WTC11 (cell line): ENCODE results near the gene MZF1. TPM values are rescaled to one million over a fixed set of nuclear protein-coding genes. Genes with fewer than 3 reads are reported as not detected.

ENCODE experiments used
- ATAC-seq: fragments of 200-7000 bp; cut with Tn5 transposase; 2 replicates; pipeline ENCODE4 v1.10.0; 2021; ENCODE audit warnings: mild to moderate bottlenecking, moderate library complexity
- CTCF ChIA-PET: fragments of 300-600 bp; sonication (Branson Sonifier 250); formaldehyde crosslinking; loops from one replicate; lab custom pipeline; 2021; ENCODE audit warnings: antibody characterized with exemption; lab: Charles Lee
- POLR2A ChIA-PET: fragments of 350-600 bp; sonication (Branson Sonifier 250); formaldehyde crosslinking; loops from one replicate; lab custom pipeline; 2021; ENCODE audit warnings: antibody characterized with exemption; lab: Charles Lee
- DNase-seq: peaks from one replicate; pipeline ENCODE4 v3.0.0; 2021; ENCODE audit warnings: low spot score
- H3K27ac Mint-ChIP-seq: 2 replicates; pipeline ENCODE4 v1.8.0; 2021; ENCODE audit warnings: mixed read lengths
- H3K27me3 Mint-ChIP-seq: 2 replicates; pipeline ENCODE4 v1.8.0; 2021; ENCODE audit warnings: low read depth, mild to moderate bottlenecking, moderate library complexity, mixed read lengths
- H3K36me3 Mint-ChIP-seq: 2 replicates; pipeline ENCODE4 v1.8.0; 2021; ENCODE audit warnings: mixed read lengths
- H3K4me1 Mint-ChIP-seq: 2 replicates; pipeline ENCODE4 v1.8.0; 2022; ENCODE audit warnings: mixed read lengths
- H3K4me3 Mint-ChIP-seq: 2 replicates; pipeline ENCODE4 v1.8.0; 2021; ENCODE audit warnings: mild to moderate bottlenecking, moderate library complexity, mixed read lengths
- H3K9me3 Mint-ChIP-seq: 2 replicates; pipeline ENCODE4 v1.8.0; 2021; ENCODE audit warnings: mixed read lengths
- AFF4 ChIP-seq: sonication (generic); formaldehyde crosslinking; IDR thresholded peaks from 2 replicates; pipeline ENCODE4 v1.8.1; 2023; ENCODE audit warnings: mild to moderate bottlenecking, missing genetic modification reagents, borderline replicate concordance
- ATF2 ChIP-seq: sonication (generic); formaldehyde crosslinking; IDR thresholded peaks from 2 replicates; pipeline ENCODE4 v1.8.1; 2022; ENCODE audit warnings: low read depth, missing genetic modification reagents, borderline replicate concordance
- CBFB ChIP-seq: sonication (generic); formaldehyde crosslinking; IDR thresholded peaks from 2 replicates; pipeline ENCODE4 v1.8.1; 2022; ENCODE audit warnings: mild to moderate bottlenecking, low read depth, missing genetic modification reagents
- E2F1 ChIP-seq: sonication (generic); formaldehyde crosslinking; IDR thresholded peaks from 2 replicates; pipeline ENCODE4 v1.8.0; 2022; ENCODE audit warnings: mild to moderate bottlenecking, missing genetic modification reagents
- FOXK1 ChIP-seq: sonication (generic); formaldehyde crosslinking; IDR thresholded peaks from 2 replicates; pipeline ENCODE4 v1.8.0; 2022; ENCODE audit warnings: mild to moderate bottlenecking, moderate library complexity, missing genetic modification reagents
- IRF2 ChIP-seq: sonication (generic); formaldehyde crosslinking; IDR thresholded peaks from 2 replicates; pipeline ENCODE4 v1.8.0; 2022; ENCODE audit warnings: low read depth, missing genetic modification reagents, borderline replicate concordance
- MYBL2 ChIP-seq: sonication (generic); formaldehyde crosslinking; IDR thresholded peaks from 2 replicates; pipeline ENCODE4 v1.8.1; 2023; ENCODE audit warnings: mild to moderate bottlenecking, moderate library complexity, missing genetic modification reagents
- RELA ChIP-seq: sonication (generic); formaldehyde crosslinking; IDR thresholded peaks from 2 replicates; pipeline ENCODE4 v1.8.1; 2022; ENCODE audit warnings: missing genetic modification reagents, mild to moderate bottlenecking, borderline replicate concordance
- USF2 ChIP-seq: sonication (generic); formaldehyde crosslinking; IDR thresholded peaks from 2 replicates; pipeline ENCODE4 v1.8.1; 2023; ENCODE audit warnings: mild to moderate bottlenecking, missing genetic modification reagents, moderate library complexity
- ZMAT4 ChIP-seq: fragments of 250-450 bp; sonication (Bioruptor Pico); IDR thresholded peaks from 2 replicates; pipeline ENCODE4 v1.9.0; 2021; ENCODE audit warnings: mild to moderate bottlenecking
- ZNF121 ChIP-seq: sonication (generic); formaldehyde crosslinking; IDR thresholded peaks from 2 replicates; pipeline ENCODE4 v1.8.0; 2023; ENCODE audit warnings: missing genetic modification reagents
- ZNF281 ChIP-seq: sonication (generic); formaldehyde crosslinking; IDR thresholded peaks from 2 replicates; pipeline ENCODE4 v1.8.0; 2023; ENCODE audit warnings: mild to moderate bottlenecking, missing genetic modification reagents
- ZNF512 ChIP-seq: sonication (generic); formaldehyde crosslinking; IDR thresholded peaks from 2 replicates; pipeline ENCODE4 v1.8.1; 2022; ENCODE audit warnings: missing genetic modification reagents, borderline replicate concordance
- ZNF671 ChIP-seq: fragments of 250-450 bp; sonication (Bioruptor Pico); IDR thresholded peaks from 2 replicates; pipeline ENCODE4 v1.8.0; 2021; ENCODE audit warnings: mild to moderate bottlenecking
- total RNA-seq: library from RNA; stranded (reverse); gene quantifications from 3 replicates; pipeline ENCODE4 v1.2.3, GENCODE V29; 2021

MZF1 gene
- total RNA-seq, 1 experiment from 2014 or later: 22.2 TPM

- no peak for TF ChIP-seq AFF4 (CRISPR knock-in tag)
- TF ChIP-seq ATF2 (CRISPR knock-in tag): no peak
- TF ChIP-seq USF2: no peak
- no peak for TF ChIP-seq ZMAT4
- no peak for TF ChIP-seq ZNF512 (CRISPR knock-in tag)
- TF ChIP-seq IRF2 (CRISPR knock-in tag): no peak
- no peak for TF ChIP-seq RELA (CRISPR knock-in tag)
- no peak for TF ChIP-seq CBFB
These were observed 24.1 kb downstream of the MZF1 start (continued) for GRCh38 chr19:58548859-58549663.

GRCh38 chr19:58547323-58548312, 25.5 kb downstream of the MZF1 start:
- ATAC-seq: no peak

GRCh38 chr19:58546019-58546530, 27.1 kb downstream of the MZF1 start:
- no peaks in the 10 kb centered on the region for H3K9me3 Mint-ChIP-seq
- CTCF ChIA-PET: interaction anchor here (1.5 to 5.9 kb wide), 2 partner anchors 28 to 32 kb away, joined by 10 to 60 read pairs; partner anchors contain the start of gene ZBTB45
- TF ChIP-seq FOXK1 (no peak), E2F1 (CRISPR knock-in tag) (no peak), ZNF281 (CRISPR knock-in tag) (no peak)
- DNase-seq (no peak), ATAC-seq (no peak)
- POLR2A ChIA-PET: interaction anchor here (1.3 to 3.2 kb wide), 3 partner anchors 8 to 27 kb away, joined by 3 to 30 read pairs (median 25); partner anchors contain the start of genes CHMP2A and ZBTB45
- peak overlapping the region; percentile 93 for H3K27ac Mint-ChIP-seq
- H3K36me3 Mint-ChIP-seq: peaks cover 58% of the 10 kb centered on the region
- H3K4me1 Mint-ChIP-seq: peaks cover 17% of the 10 kb centered on the region
- peak overlapping the region; percentile 97 for H3K4me3 Mint-ChIP-seq
- peaks cover 28% of the 10 kb centered on the region for H3K27me3 Mint-ChIP-seq

More at GRCh38 chr19:58547323-58548312, 25.5 kb downstream of the MZF1 start:
- peak overlapping the region; percentile 12 for H3K4me3 Mint-ChIP-seq
- TF ChIP-seq ZNF671 (CRISPR knock-in tag): 0 out of 2 replicates have a peak, but pooled peaks have one; percentile 33
- peak; percentile 62; the same call in 1 of the 2 replicates for TF ChIP-seq ZNF121 (CRISPR knock-in tag)
- no peak for TF ChIP-seq MYBL2 (CRISPR knock-in tag)
- CTCF ChIA-PET: interaction anchor here (5.9 kb wide), 1 partner anchor 29 kb away, joined by 60 read pairs; the partner anchor contains the start of gene ZBTB45
- no peak for DNase-seq
- peaks cover 70% of the 10 kb centered on the region for H3K36me3 Mint-ChIP-seq
- H3K27ac Mint-ChIP-seq: 0 out of 2 replicates have a peak overlapping the region, but pooled peaks have one; percentile 15
- POLR2A ChIA-PET: interaction anchor here (2.2 kb wide), 1 partner anchor 28 kb away, joined by 7 read pairs; the partner anchor contains the start of gene ZBTB45
- H3K9me3 Mint-ChIP-seq: no peaks in the 10 kb centered on the region
- H3K27me3 Mint-ChIP-seq: peaks cover 15% of the 10 kb centered on the region
- peaks cover 17% of the 10 kb centered on the region for H3K4me1 Mint-ChIP-seq
